Cerebellar nuclear complex (tissue), 1 donor: ENCODE results near the gene RPP25L.
A peak's percentile ranks its signal among the peaks of the same experiment; 100 is the strongest.
"Not testable (repeated sequence)": the region's sequence is repeated elsewhere in the genome, so short reads cannot be mapped to it uniquely, and the experiment has no call there.

Experiments
- DNase-seq, 2 experiments: peaks; one replicate each; lab custom pipeline; 2025; lab: John Stamatoyannopoulos, UW

Gene RPP25L

GRCh38 chr9:34611811-34612787 is at the start of gene RPP25L:
TSS of gene RPP25L (minus strand) at chr9:34612097. CDS start at chr9:34611296, 801 bp downstream.
- DNase-seq: peak in 1 of 2 experiments; percentile 20

DNA sequence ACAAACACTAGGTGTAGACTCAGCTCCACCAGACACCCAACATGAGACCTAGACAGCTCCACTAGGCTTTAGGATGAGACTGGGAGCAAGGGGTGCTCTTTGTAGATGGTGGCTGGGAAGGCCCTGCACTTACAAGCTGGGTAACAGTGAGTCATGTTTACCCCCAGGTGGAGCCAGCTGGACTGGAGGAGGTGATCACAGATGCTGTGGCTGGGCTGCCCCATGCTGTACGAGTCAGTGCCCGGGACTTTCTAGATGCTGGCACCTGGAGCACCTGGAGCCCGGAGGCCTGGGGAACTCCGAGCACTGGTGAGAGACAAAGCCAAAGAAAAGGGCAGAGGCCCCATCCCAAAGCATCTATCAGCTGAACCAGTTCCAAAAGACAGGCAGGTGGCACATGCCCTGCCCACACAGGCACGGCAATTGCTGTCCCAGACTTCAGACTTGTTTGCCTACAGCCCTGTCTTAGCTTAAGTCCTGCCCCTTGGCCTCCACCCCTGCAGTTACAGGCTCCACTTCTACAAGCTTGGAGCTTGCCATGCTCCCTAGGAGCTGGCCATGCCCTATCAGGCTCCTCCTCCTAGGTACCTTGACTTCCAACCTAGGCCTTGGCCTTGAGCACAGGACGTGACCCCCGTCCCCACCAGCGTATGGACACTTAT is 47.8 kb upstream of the RPP25L start:
- no peak for DNase-seq

DNA sequence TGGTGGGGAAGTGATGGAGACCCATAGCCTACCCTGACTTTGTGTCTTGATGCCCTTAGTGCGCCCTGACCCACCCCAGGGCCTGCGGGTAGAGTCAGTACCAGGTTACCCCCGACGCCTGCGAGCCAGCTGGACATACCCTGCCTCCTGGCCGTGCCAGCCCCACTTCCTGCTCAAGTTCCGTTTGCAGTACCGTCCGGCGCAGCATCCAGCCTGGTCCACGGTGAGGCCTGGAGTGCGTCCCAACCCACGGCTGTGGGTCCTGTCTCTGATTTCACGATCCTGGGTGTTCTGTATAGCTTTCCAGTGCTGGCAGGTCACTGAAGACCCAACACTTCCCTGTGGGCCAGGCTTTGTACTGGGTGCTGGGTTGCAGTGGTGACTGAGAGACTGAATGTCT is 46.6 kb upstream of the RPP25L start:
- no peak for DNase-seq

GRCh38 chr9:34656992-34657391 is 45.1 kb upstream of the RPP25L start:
- no peak for DNase-seq

DNA sequence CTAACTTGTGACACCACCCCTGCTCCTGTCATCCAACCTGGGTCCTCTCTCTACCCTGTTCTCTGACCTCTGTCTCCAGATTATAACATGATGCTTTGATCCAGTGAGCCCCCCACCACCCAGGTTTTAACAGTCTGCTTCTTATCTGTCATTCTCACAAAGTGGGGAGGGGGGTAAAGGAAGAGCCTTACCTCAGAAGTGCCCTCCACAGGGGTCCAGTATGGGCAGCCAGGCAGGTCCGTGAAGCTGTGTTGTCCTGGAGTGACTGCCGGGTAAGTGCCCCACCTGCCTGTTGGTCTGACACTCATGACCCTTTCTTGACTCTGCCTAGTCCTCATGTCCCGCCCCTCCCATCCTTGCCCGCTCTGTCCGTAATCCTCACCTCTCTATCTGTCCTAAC is 43.5 kb upstream of the RPP25L start:
- DNase-seq: no peak

- no peak for DNase-seq
These were observed 42.6 kb upstream of the RPP25L start for GRCh38 chr9:34654323-34655051.

- DNase-seq: no peak
These were observed 41.5 kb upstream of the RPP25L start for GRCh38 chr9:34653151-34654072.

GRCh38 chr9:34652602-34653000 is 40.7 kb upstream of the RPP25L start:
- no peak for DNase-seq

DNA sequence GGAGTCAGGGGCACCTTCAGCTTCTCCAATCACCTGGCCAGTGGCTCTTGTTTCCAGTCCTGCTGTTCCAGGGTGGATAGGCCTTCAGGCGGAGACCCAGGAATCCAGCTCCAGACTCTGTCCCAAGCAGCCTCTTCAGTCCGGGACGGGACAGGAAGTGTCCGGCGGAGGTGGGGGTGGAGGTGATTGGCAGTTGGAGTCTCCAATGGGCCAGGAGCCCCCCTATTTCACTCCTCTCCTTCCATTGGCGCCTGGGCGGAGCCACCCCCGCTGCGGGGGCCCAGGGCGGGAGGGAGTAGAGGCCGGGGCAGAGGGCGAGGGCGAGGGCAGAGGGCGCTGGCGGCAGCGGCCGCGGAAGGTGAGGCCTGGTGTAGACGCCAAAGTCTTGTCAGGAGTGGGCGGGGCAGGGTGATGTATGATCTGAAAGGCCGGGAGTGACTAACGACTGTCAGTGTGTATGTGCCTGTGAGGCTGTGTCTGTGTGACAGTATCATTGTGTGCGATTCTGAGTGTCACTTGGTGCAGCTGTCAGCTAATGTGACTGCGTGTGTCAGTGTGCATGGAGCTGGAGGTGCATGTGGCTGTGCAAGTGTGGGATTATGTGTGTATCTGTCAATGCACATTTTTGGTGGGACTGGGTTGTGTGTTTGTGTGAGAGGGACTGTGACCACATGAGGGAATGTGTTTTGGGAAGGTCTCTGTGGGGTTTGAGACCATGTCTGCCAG is 40.1 kb upstream of the RPP25L start, which contains the start of gene IL11RA:
Gene IL11RA, plus strand, starts transcription at position 310 of the 726 bp plus-strand sequence. CDS start 3,033 bp downstream, outside the sequence.
- no peak for DNase-seq

DNA sequence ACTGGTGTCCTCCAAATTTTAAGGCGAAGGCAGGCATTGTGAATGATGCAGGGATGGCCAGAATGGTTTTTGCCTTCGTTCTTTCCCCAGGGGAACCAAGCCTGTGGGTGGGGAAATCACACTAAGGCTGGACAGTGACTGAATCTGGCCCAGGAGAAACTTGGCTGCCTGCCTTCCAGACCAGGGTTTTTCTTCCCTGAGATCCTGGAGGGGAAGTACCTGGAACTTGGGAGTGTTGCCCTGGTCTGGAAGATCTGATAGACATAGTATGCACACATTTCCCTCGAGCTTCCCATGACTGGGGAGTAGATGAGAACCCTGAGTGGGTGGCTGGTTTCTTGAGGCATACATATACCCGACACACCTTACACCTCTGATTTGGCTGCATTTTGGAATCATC is 39.4 kb upstream of the RPP25L start:
- DNase-seq: no peak

GRCh38 chr9:34650816-34651215 is 38.9 kb upstream of the RPP25L start:
- no peak for DNase-seq

DNA sequence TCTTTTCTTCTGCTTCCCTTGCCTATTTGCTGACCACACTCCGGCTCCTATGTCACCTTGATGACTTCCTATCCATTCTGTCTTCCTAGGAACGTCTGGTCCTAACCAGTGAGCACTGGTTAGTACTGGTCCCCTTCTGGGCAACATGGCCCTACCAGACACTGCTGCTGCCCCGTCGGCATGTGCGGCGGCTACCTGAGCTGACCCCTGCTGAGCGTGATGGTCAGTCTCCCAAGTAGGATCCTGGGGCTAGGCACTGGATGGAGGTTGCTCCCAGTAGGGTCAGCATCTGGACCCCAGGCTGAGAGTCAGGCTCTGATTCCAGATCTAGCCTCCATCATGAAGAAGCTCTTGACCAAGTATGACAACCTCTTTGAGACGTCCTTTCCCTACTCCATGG is 36.8 kb upstream of the RPP25L start:
- no peak for DNase-seq

GRCh38 chr9:34647651-34648050 is 35.8 kb upstream of the RPP25L start:
- no peak for DNase-seq

DNA sequence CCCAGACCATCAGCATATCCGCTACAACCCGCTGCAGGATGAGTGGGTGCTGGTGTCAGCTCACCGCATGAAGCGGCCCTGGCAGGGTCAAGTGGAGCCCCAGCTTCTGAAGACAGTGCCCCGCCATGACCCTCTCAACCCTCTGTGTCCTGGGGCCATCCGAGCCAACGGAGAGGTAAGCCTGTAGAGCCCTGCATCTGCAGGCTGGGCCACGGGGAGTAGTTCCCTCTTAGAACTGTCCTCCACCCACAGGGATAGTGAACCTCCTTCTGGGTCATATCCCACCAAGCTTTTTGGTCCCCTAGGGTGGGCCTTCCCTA is 35.1 kb upstream of the RPP25L start:
- DNase-seq: no peak

- peak; percentile 49 to 58 for DNase-seq
These were observed 34.5 kb upstream of the RPP25L start, which contains the start of gene GALT for GRCh38 chr9:34646211-34647083. TSS of gene GALT (plus strand) at chr9:34646675. CDS start at chr9:34646705, 30 bp downstream.

GRCh38 chr9:34644766-34645314 is 32.9 kb upstream of the RPP25L start:
- DNase-seq: no peak

DNA sequence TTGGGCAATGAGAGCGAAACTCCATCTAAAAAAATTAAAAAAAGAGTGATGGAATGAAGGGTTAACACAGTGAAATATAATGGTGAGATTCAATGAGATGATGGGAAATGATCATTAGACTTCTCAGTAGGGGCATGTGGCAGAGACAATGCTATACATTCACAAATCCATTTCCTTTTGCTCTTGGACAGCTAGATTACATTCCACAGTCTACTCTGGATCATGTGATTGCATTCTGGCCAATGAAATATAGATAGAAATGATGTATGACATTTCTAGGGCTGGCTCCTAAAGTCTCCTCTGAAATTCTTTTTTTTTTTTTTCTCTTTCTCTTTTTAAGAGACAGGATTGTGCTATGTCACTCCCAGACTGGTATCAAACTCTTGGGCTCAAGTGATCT is 30.8 kb upstream of the RPP25L start:
- DNase-seq: no peak

GRCh38 chr9:34639322-34639721 is 27.4 kb upstream of the RPP25L start:
- not testable (repeated sequence) for DNase-seq

DNA sequence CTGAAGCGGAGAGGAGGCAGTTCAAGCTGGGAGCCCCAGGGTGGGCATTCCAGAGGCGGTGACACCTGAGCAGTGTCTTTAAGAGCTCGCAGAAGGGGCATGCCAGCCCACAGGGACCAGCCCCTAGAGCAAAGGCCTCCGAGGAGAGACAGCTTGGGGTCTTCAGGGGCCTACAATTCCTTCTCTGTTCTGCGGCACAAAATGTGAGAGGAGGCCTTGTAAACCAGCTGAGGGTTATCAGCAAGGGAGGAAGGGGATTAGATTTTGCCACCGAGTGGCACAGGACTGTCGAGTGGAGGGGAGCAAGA is 26.2 kb upstream of the RPP25L start:
- no peak for DNase-seq
